ENCODE measurements around the gene AFG3L2.

The AFG3L2 gene

DNA sequence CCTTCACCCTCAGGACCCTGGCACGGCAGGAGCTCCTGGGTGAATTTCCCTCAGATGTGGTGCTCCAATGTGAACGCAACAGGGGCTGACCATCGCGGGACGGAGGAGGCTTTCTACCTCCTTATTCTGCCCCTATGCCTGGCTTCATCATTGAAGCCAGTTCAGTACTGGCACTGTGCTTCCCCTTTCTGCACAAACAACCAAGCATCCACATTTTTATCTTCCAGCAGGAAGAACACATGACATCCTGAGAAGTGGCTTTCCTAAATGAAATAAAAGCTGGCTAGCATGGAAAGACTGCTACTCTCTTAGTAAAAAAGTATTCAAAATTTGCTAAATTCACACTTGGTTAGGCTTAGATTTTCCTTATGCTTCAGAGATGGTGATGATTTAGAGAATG, 24.8 kb downstream of the AFG3L2 start:
- no peak overlapping the region for H2BK5ac ChIP-seq (ENCODE audit: low read length)
- no peaks in the 10 kb centered on the region for H3K27me3 ChIP-seq (ENCODE audit: control insufficient read depth in 3 of 3, insufficient read depth in 3 of 3, low read depth in 1 of 3, low read length in 3 of 3)
- no peak overlapping the region for H2BK120ac ChIP-seq (ENCODE audit: low read depth, low read length)
- H3K36me3 ChIP-seq (replicated peaks in 1 of 2; ENCODE audit: control insufficient read depth in 2 of 2, insufficient read depth in 2 of 2, low read length in 2 of 2), result peaks cover 29 to 96% of the 10 kb centered on the region in 2 donors
- H4K91ac ChIP-seq (ENCODE audit: low read depth, low read length, poor library complexity), result no peak overlapping the region
- H3K79me1 ChIP-seq (ENCODE audit: low read depth, low read length), result no peaks in the 10 kb centered on the region
- no peak overlapping the region for H3K27ac ChIP-seq (replicated peaks; ENCODE audit: low read length)
- no peak overlapping the region for H2BK12ac ChIP-seq (ENCODE audit: low read length)
- no peak overlapping the region for H3K18ac ChIP-seq (ENCODE audit: low read length)
- no peak overlapping the region for H4K8ac ChIP-seq (ENCODE audit: low read depth, low read length)
- no peak overlapping the region for H2BK15ac ChIP-seq (ENCODE audit: low read length)
- no peak overlapping the region for H3K23ac ChIP-seq (ENCODE audit: low read depth, low read length, poor library complexity)
- no peak for DNase-seq (ENCODE audit: low spot score)
- no peak overlapping the region for H3K4ac ChIP-seq (ENCODE audit: low read length)
- no peak overlapping the region for H2AFZ ChIP-seq (ENCODE audit: low read length)
- H3K4me2 ChIP-seq (ENCODE audit: insufficient read depth, low read length, poor library complexity, severe bottlenecking), result no peak overlapping the region
- H3K9ac ChIP-seq (ENCODE audit: low read depth, low read length, poor library complexity), result no peak overlapping the region
- no peak overlapping the region for H3K14ac ChIP-seq (ENCODE audit: low read length)
- no CpG with 5 or more reads among the region's 5 CpGs for WGBS, 2 donors (ENCODE audit: extremely low coverage in 2 of 2, insufficient read length in 2 of 2, insufficient replicate concordance in 1 of 2)
- H2AK5ac ChIP-seq (ENCODE audit: low read depth, low read length), result no peak overlapping the region
- H3K9me3 ChIP-seq (replicated peaks in 1 of 2; ENCODE audit: control insufficient read depth in 2 of 2, insufficient read depth in 1 of 2, low read depth in 1 of 2, low read length in 2 of 2), result no peaks in the 10 kb centered on the region
- H3K4me3 ChIP-seq (ENCODE audit: low read length in 2 of 2), result no peak overlapping the region
- H3K4me1 ChIP-seq (ENCODE audit: control insufficient read depth in 2 of 2, insufficient read depth in 1 of 2, low read depth in 1 of 2, low read length in 2 of 2), result no peaks in the 10 kb centered on the region

DNA sequence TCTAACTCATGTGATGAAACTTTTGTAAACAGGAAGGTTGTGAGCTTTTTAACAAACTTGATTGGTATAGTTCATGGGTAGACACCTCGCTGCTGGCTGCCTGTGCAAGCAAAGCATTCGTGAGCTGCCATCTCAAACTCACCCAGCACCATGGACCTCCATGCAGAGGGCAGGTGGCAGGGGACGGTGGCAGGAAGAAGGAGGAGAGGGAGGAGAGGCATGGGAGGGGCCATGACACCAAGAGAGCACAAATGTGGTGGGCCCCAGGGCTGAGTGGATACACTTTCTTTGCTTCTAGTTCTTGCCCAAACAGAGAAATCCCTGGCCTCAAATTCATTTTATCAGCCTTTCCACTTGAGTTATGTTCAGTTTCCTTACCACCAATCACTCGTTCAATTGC, 29.1 kb downstream of the AFG3L2 start:
- H2BK120ac ChIP-seq (ENCODE audit: low read depth, low read length), result no peak overlapping the region
- no CpG with 5 or more reads among the region's 4 CpGs for WGBS, 2 donors (ENCODE audit: extremely low coverage in 2 of 2, insufficient read length in 2 of 2, insufficient replicate concordance in 1 of 2)
- no peaks in the 10 kb centered on the region for H3K79me1 ChIP-seq (ENCODE audit: low read depth, low read length)
- no peak overlapping the region for H3K18ac ChIP-seq (ENCODE audit: low read length)
- no peak overlapping the region for H4K91ac ChIP-seq (ENCODE audit: low read depth, low read length, poor library complexity)
- H4K8ac ChIP-seq (ENCODE audit: low read depth, low read length), result no peak overlapping the region
- no peak for DNase-seq (ENCODE audit: low spot score)
- no peak overlapping the region for H3K9ac ChIP-seq (ENCODE audit: low read depth, low read length, poor library complexity)
- no peak overlapping the region for H3K4me2 ChIP-seq (ENCODE audit: insufficient read depth, low read length, poor library complexity, severe bottlenecking)
- H3K14ac ChIP-seq (ENCODE audit: low read length), result no peak overlapping the region
- H3K4me3 ChIP-seq (ENCODE audit: low read length in 2 of 2), result no peak overlapping the region
- no peak overlapping the region for H3K23ac ChIP-seq (ENCODE audit: low read depth, low read length, poor library complexity)
- no peaks in the 10 kb centered on the region for H3K9me3 ChIP-seq (replicated peaks in 1 of 2; ENCODE audit: control insufficient read depth in 2 of 2, insufficient read depth in 1 of 2, low read depth in 1 of 2, low read length in 2 of 2)
- no peak overlapping the region for H2BK12ac ChIP-seq (ENCODE audit: low read length)
- H2AK5ac ChIP-seq (ENCODE audit: low read depth, low read length), result no peak overlapping the region
- no peak overlapping the region for H2BK5ac ChIP-seq (ENCODE audit: low read length)
- no peak overlapping the region for H2AFZ ChIP-seq (ENCODE audit: low read length)
- H2BK15ac ChIP-seq (ENCODE audit: low read length), result no peak overlapping the region
- H3K27ac ChIP-seq (replicated peaks; ENCODE audit: low read length), result no peak overlapping the region
- no peaks in the 10 kb centered on the region for H3K27me3 ChIP-seq (ENCODE audit: control insufficient read depth in 3 of 3, insufficient read depth in 3 of 3, low read depth in 1 of 3, low read length in 3 of 3)
- H3K36me3 ChIP-seq (replicated peaks in 1 of 2; ENCODE audit: control insufficient read depth in 2 of 2, insufficient read depth in 2 of 2, low read length in 2 of 2), result peaks cover 34 to 95% of the 10 kb centered on the region in 2 donors
- no peaks in the 10 kb centered on the region for H3K4me1 ChIP-seq (ENCODE audit: control insufficient read depth in 2 of 2, insufficient read depth in 1 of 2, low read depth in 1 of 2, low read length in 2 of 2)
- H3K4ac ChIP-seq (ENCODE audit: low read length), result no peak overlapping the region

- Histone ChIP-seq H3K79me1 (ENCODE audit: low read depth, low read length) (no peaks in the 10 kb centered on the region), H3K4me1 (ENCODE audit: control insufficient read depth in 2 of 2, insufficient read depth in 1 of 2, low read depth in 1 of 2, low read length in 2 of 2) (no peaks in the 10 kb centered on the region), H3K9me3 (replicated peaks in 1 of 2; ENCODE audit: control insufficient read depth in 2 of 2, insufficient read depth in 1 of 2, low read depth in 1 of 2, low read length in 2 of 2) (no peaks in the 10 kb centered on the region), H2BK120ac (ENCODE audit: low read depth, low read length) (no peak overlapping the region), H3K9ac (ENCODE audit: low read depth, low read length, poor library complexity) (no peak overlapping the region), H2AFZ (ENCODE audit: low read length) (no peak overlapping the region), H3K36me3 (replicated peaks in 1 of 2; ENCODE audit: control insufficient read depth in 2 of 2, insufficient read depth in 2 of 2, low read length in 2 of 2) (peaks cover 30 to 97% of the 10 kb centered on the region in 2 donors), H3K27me3 (ENCODE audit: control insufficient read depth in 3 of 3, insufficient read depth in 3 of 3, low read depth in 1 of 3, low read length in 3 of 3) (no peaks in the 10 kb centered on the region), H2BK12ac (ENCODE audit: low read length) (no peak overlapping the region), H3K4me3 (ENCODE audit: low read length in 2 of 2) (no peak overlapping the region), H2BK15ac (ENCODE audit: low read length) (no peak overlapping the region), H3K23ac (ENCODE audit: low read depth, low read length, poor library complexity) (peak overlapping the region; percentile 17), H2AK5ac (ENCODE audit: low read depth, low read length) (no peak overlapping the region), H3K4ac (ENCODE audit: low read length) (no peak overlapping the region), H4K91ac (ENCODE audit: low read depth, low read length, poor library complexity) (no peak overlapping the region), H3K18ac (ENCODE audit: low read length) (no peak overlapping the region), H3K4me2 (ENCODE audit: insufficient read depth, low read length, poor library complexity, severe bottlenecking) (no peak overlapping the region), H3K27ac (replicated peaks; ENCODE audit: low read length) (no peak overlapping the region), H4K8ac (ENCODE audit: low read depth, low read length) (no peak overlapping the region), H3K14ac (ENCODE audit: low read length) (no peak overlapping the region), H2BK5ac (ENCODE audit: low read length) (no peak overlapping the region)
- DNase-seq (ENCODE audit: low spot score), result no peak
- WGBS, 2 donors (ENCODE audit: extremely low coverage in 2 of 2, insufficient read length in 2 of 2, insufficient replicate concordance in 1 of 2), result no CpG with 5 or more reads among the region's 7 CpGs
Measured at GRCh38 chr18:12346240-12346565, 30.8 kb downstream of the AFG3L2 start.

DNA sequence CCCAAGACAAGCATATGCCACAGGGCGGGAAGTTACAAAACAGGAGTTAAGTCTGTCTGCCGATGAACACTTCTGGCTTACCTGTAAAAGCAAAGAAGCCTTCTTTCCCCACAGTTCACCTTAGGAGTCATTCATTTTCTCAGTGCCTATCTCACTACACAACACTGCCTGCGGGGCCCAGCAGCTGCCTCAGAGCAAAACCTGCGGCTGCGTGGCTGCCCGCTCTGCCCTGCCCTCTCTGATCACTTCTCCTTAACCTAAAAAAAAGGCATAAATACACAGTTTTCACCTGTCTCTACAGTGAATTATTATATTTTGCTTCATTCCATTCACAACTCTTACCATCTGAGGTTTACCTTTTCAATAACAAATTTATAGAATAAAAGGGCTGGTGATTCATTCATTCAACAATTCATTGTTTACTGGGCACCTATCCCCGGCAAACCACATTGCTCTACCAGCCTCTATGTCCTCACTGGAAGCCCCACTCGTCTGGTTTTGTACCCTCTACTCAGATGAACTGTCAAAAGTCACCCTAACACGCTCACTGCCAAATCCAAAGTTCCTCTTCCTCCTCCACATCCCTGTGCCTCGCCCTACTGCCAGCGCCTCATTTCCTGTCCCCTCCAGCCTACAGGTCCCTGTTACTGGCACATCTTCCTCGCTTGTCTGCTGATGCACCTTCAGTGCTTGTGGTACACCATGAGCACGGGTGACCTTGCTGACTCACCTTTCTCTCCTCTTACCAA, 31.4 kb downstream of the AFG3L2 start:
- Histone ChIP-seq H3K14ac (ENCODE audit: low read length) (no peak overlapping the region), H2AFZ (ENCODE audit: low read length) (no peak overlapping the region), H3K27ac (replicated peaks; ENCODE audit: low read length) (no peak overlapping the region), H3K18ac (ENCODE audit: low read length) (no peak overlapping the region), H3K23ac (ENCODE audit: low read depth, low read length, poor library complexity) (no peak overlapping the region), H4K8ac (ENCODE audit: low read depth, low read length) (no peak overlapping the region), H2BK5ac (ENCODE audit: low read length) (no peak overlapping the region), H4K91ac (ENCODE audit: low read depth, low read length, poor library complexity) (no peak overlapping the region), H2AK5ac (ENCODE audit: low read depth, low read length) (no peak overlapping the region), H3K4ac (ENCODE audit: low read length) (no peak overlapping the region), H3K9ac (ENCODE audit: low read depth, low read length, poor library complexity) (no peak overlapping the region), H3K4me3 (ENCODE audit: low read length in 2 of 2) (no peak overlapping the region), H2BK12ac (ENCODE audit: low read length) (no peak overlapping the region), H2BK120ac (ENCODE audit: low read depth, low read length) (no peak overlapping the region), H3K79me1 (ENCODE audit: low read depth, low read length) (no peaks in the 10 kb centered on the region), H3K4me1 (ENCODE audit: control insufficient read depth in 2 of 2, insufficient read depth in 1 of 2, low read depth in 1 of 2, low read length in 2 of 2) (no peaks in the 10 kb centered on the region), H2BK15ac (ENCODE audit: low read length) (no peak overlapping the region), H3K9me3 (replicated peaks in 1 of 2; ENCODE audit: control insufficient read depth in 2 of 2, insufficient read depth in 1 of 2, low read depth in 1 of 2, low read length in 2 of 2) (no peaks in the 10 kb centered on the region), H3K36me3 (replicated peaks in 1 of 2; ENCODE audit: control insufficient read depth in 2 of 2, insufficient read depth in 2 of 2, low read length in 2 of 2) (peaks cover 27 to 97% of the 10 kb centered on the region in 2 donors), H3K4me2 (ENCODE audit: insufficient read depth, low read length, poor library complexity, severe bottlenecking) (no peak overlapping the region), H3K27me3 (ENCODE audit: control insufficient read depth in 3 of 3, insufficient read depth in 3 of 3, low read depth in 1 of 3, low read length in 3 of 3) (no peaks in the 10 kb centered on the region)
- WGBS, 2 donors (ENCODE audit: extremely low coverage in 2 of 2, insufficient read length in 2 of 2, insufficient replicate concordance in 1 of 2), result no CpG with 5 or more reads among the region's 13 CpGs
- no peak for DNase-seq (ENCODE audit: low spot score)

Measured in neuronal stem cell (in vitro differentiated cells).